Measurements from ENCODE around the gene CPB2.

Gene CPB2

DNA sequence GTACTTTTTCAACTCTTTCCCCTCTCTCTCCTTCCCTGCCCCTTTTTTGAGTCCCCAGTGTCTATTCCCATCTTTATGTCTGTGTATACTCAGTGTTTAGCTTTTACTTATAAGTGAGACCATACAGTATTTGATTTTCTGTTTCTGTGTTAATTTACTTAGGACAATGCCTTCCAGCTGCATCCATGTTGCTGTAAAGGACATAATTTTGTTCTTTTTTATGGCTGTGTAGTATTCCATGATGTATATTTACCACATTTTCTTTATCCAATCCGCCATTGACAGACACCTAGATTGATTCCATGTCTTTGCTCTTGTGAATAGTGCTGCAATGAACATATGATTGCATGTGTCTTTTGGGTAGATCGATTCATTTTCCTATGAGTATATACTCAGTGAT lies 41.5 kb downstream of the CPB2 start:
- H3K4me3 ChIP-seq (ENCODE audit: low read length), result no peak overlapping the region
- DNase-seq (ENCODE audit: low read depth), result no peak
- TF ChIP-seq, protein P1, sequence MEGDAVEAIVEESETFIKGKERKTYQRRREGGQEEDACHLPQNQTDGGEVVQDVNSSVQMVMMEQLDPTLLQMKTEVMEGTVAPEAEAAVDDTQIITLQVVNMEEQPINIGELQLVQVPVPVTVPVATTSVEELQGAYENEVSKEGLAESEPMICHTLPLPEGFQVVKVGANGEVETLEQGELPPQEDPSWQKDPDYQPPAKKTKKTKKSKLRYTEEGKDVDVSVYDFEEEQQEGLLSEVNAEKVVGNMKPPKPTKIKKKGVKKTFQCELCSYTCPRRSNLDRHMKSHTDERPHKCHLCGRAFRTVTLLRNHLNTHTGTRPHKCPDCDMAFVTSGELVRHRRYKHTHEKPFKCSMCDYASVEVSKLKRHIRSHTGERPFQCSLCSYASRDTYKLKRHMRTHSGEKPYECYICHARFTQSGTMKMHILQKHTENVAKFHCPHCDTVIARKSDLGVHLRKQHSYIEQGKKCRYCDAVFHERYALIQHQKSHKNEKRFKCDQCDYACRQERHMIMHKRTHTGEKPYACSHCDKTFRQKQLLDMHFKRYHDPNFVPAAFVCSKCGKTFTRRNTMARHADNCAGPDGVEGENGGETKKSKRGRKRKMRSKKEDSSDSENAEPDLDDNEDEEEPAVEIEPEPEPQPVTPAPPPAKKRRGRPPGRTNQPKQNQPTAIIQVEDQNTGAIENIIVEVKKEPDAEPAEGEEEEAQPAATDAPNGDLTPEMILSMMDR (conservative IDR thresholded peaks at IDR 0.05; ENCODE audit: low read depth, low read length), result no peak

DNA sequence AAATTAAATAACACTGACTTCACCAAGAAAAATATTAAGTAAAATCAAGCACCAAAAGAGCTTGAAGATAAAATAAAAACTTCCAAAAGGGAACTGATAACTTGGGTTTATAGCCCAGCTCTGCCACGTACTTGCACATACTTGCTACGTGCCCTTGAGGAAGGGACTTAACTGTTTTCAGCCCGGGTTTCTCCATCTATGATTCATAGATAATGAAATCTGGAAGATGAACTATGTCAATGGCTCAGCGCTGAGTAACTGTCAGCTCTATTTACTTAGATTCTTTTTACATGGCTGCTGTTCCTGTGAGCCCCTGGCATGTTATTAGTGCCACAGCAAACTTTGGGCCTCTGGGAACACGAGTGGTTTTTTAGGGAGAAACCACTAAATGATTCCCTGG lies 42.6 kb downstream of the CPB2 start:
- TF ChIP-seq, protein P1 (conservative IDR thresholded peaks at IDR 0.05; ENCODE audit: low read depth, low read length), result no peak
- no peak for DNase-seq (ENCODE audit: low read depth)
- no peak overlapping the region for H3K4me3 ChIP-seq (ENCODE audit: low read length)

DNA sequence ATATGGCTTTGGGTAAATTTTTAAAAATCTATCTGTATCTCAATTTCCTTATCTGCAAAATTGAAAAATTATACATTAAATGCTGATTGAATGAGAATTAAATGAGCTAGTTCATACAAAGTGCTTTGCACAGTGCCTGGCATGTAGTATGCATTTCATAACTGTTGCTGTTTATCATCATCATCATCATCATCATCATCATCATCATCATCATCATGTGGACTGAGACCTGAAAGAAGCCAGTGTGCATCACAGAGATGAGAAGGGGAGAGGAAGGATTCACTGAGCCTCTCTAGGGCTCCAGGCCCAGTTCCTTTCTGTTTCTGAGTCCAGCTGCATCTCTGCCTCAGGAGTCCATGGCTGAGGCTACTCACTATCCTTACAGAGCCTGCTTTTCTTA lies 45.4 kb downstream of the CPB2 start:
- TF ChIP-seq, protein P1 (conservative IDR thresholded peaks at IDR 0.05; ENCODE audit: low read depth, low read length), result no peak
- no peak for DNase-seq (ENCODE audit: low read depth)
- H3K4me3 ChIP-seq (ENCODE audit: low read length), result no peak overlapping the region

DNA sequence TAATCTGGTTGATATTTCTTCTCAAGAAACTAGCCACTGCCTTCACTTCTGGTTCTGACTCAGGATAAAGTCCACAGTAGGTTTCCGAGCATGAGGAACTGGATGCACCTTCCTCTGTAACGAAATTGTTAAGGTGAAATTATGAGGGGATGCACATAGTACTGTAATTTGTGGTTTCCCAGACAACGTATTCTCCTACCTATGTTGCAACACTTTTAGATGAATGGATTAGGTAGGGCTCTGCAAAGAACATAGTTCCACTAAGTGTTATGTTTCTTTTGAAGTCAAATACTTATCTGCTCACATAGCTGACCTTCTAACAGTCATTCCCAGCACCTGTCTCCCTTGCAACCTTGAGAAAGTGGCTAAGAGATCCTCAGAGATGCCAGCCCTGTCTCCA lies 46.6 kb downstream of the CPB2 start:
- DNase-seq (ENCODE audit: low read depth), result no peak
- no peak overlapping the region for H3K4me3 ChIP-seq (ENCODE audit: low read length)
- TF ChIP-seq, protein P1 (conservative IDR thresholded peaks at IDR 0.05; ENCODE audit: low read depth, low read length), result no peak

DNA sequence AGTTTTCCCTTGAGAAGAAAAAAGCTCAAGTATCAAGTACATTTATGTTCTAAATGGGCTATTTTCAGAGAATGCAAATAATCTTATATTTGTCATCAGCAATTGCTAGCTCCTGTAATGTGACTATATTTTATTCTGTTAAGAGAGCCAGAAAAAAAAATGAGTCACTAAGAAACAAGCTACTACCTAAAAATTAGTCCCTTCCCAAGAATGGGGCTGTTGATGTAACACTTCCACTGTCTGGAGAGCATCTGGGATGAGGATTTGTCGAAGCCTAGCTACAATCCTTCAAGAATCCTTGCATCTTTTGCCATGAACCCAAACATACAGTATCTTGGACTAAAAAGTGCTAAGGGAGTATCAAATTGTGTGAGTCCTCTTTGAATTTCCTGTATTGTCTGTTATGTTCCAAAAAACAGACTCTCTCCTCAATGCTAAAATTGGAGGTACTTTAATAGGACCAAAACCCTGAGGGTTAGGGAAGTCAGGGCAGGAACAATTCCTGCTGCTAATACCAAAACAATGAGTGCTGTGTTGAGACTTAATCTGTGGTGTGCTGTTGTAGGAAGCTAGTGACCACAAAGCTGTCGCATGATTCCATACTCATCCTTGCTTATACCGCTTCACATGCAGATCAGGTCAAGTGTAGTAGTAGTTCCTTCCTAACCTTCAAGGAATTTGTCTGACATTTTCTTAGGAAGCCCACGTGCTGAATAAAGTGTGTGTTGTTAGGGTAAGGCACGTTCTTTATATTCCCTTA lies 47.4 kb downstream of the CPB2 start:
- DNase-seq (ENCODE audit: low read depth), result peak; percentile 90
- H3K4me3 ChIP-seq (ENCODE audit: low read length), result no peak overlapping the region
- TF ChIP-seq, protein P1 (conservative IDR thresholded peaks at IDR 0.05; ENCODE audit: low read depth, low read length), result no peak

DNA sequence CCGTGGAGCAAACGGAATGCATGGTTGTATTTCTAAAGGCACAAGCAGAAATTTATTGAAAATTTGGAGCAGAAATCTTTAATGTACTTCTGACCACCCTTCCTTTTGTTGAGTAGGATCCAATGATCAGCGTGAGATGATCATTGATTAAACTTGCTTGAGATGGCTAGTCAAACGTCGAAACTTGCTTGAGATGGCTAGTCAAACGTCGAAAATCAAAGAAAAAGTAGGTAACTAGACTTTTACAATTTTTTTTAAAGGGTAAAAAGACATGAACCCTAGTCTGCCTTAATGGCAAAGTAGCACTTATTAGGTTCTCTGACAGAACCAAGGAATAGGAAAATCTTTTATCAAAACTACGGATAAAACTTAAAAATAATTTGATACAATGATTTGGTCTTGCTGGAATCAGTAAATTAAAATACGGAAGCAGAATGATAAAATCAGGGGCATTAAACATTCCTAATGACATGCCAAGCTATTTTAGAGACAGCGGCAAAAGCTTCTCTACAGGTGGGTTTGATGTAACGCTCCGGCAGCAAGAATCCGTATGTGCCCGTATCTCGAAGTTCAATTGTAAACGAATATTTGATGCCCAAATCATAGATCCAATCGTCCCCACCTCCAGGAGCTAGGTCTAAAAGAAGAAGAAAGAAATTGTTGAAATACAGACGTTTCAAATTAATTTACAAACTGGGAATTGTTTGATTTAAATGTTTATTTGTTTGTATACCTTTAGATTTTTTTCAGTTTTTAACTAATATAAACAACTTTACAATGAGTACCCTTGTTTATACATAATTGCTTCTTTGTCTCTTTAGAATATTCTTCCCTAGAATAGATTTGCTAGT lies 51.4 kb downstream of the CPB2 start:
- no peak for DNase-seq (ENCODE audit: low read depth)
- peak overlapping the region; percentile 91 for H3K4me3 ChIP-seq (ENCODE audit: low read length)
- TF ChIP-seq, protein P1 (conservative IDR thresholded peaks at IDR 0.05; ENCODE audit: low read depth, low read length), result no peak
